GM19240 (cell line): Measurements from ENCODE around the gene PKNOX1.
"Not testable (repeated sequence)": the region's sequence is repeated elsewhere in the genome, so short reads cannot be mapped to it uniquely, and the experiment has no call there.

Source experiments
- DNase-seq: peaks from one replicate; pipeline ENCODE4 v3.0.0; 2011; ENCODE audit warnings: low spot score; ENCODE audit not compliant: insufficient read length

PKNOX1 gene

GRCh38 chr21:42949094-42949755, 25.1 kb upstream of the PKNOX1 start:
- DNase-seq: not testable (repeated sequence)

- not testable (repeated sequence) for DNase-seq
Observed at GRCh38 chr21:42951193-42951592, 23.2 kb upstream of the PKNOX1 start.

- DNase-seq: no peak
Observed at GRCh38 chr21:42956824-42957630, 17.3 kb upstream of the PKNOX1 start.

- not testable (repeated sequence) for DNase-seq
Observed at GRCh38 chr21:42958122-42958521, 16.2 kb upstream of the PKNOX1 start.

GRCh38 chr21:42959728-42960127, 14.6 kb upstream of the PKNOX1 start:
- DNase-seq: no peak

GRCh38 chr21:42962380-42963007, 11.9 kb upstream of the PKNOX1 start:
- no peak for DNase-seq

- no peak for DNase-seq
Observed at GRCh38 chr21:42964086-42964485, 10.3 kb upstream of the PKNOX1 start.

GRCh38 chr21:42964546-42965210, 9.7 kb upstream of the PKNOX1 start:
- DNase-seq: no peak

GRCh38 chr21:42965211-42965560, 9.2 kb upstream of the PKNOX1 start:
- DNase-seq: no peak

- not testable (repeated sequence) for DNase-seq
Observed at GRCh38 chr21:42967616-42968015, 6.7 kb upstream of the PKNOX1 start.

- no peak for DNase-seq
Observed at GRCh38 chr21:42969193-42969600, 5.2 kb upstream of the PKNOX1 start.

GRCh38 chr21:42970946-42971653, 3.3 kb upstream of the PKNOX1 start:
- no peak for DNase-seq

- no peak for DNase-seq
Observed at GRCh38 chr21:42971897-42972275, 2.5 kb upstream of the PKNOX1 start.

- no peak for DNase-seq
Observed at GRCh38 chr21:42973309-42973990, 912 bp upstream of the PKNOX1 start.

GRCh38 chr21:42974832-42975820, 764 bp downstream of the PKNOX1 start:
- peak; percentile 45 for DNase-seq

GRCh38 chr21:42975886-42976608, 1.7 kb downstream of the PKNOX1 start:
- no peak for DNase-seq

- no peak for DNase-seq
Observed at GRCh38 chr21:42980312-42981213, 6.2 kb downstream of the PKNOX1 start.

- DNase-seq: no peak
Observed at GRCh38 chr21:42981214-42981523, 6.8 kb downstream of the PKNOX1 start.
